NCI-H2171 (cell line): Measurements from ENCODE around the gene CERS1.
A peak's percentile ranks its signal among the peaks of the same experiment; 100 is the strongest.

ENCODE experiments used
- DNase-seq: peaks from one replicate; lab custom pipeline; 2025; lab: John Stamatoyannopoulos, UW

CERS1 gene

DNA sequence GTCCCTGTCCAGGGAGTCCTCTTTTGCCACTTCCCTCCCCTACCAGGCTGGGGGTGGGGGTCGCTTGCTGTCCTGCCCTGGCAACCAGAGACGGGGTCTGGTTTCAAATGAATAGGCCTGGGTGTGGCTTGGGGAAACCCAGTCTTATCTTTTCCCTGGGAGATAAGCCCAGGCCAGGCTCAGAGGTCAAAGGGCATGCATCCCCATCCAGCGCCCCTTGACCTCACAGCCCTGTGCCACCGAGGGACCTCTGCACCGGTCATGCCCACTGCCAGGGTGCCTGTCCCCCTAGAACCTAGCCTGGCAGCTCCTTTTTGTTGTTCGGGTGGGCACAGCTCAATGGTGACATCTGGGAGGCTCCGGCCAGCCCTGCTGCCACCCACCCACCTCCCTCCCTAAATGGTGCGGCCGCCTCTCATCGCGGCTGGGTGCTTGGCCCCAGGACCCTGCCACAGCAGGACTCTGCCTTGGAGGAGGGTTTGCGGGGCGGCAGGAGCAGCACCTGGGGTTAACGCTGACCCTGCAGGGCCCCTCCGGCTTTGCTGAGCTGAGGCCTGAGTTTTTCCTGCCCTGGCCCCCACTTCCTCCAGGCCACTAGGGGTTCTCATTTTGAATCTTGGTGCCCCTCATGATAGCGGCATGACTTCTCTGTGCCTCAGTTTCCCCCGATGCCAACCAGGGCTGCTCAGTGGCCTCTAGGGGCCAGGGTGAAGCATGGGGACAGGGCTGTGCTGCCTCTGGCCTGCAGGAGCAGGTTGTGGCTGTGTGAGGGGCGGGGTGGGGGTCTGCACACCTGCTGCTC lies 2.9 kb upstream of the CERS1 start:
- DNase-seq = no peak

- no peak for DNase-seq
Measured at GRCh38 chr19:18898081-18898606, 2.2 kb upstream of the CERS1 start.

- DNase-seq = no peak
Measured at GRCh38 chr19:18897094-18898029, 1.4 kb upstream of the CERS1 start.

DNA sequence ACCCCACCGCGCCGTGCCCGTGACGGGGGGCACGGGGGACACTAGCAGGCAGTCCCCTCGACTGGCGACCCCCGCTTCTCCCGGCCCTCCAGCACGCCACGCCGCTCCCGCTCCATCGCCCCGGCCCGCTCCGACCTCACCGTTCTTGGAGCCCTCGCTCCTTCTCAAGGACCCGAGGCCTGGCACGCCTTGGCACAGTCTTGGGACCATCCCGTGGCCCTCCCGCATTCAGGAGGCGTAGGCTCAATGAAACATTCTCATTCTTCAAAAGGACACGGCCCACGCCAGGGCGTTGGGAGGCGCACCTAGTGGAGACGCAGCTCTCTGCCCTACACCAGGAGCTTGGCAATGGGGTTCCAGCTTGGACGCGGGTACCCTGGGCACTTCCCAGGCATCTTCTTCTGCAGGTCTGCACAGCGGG lies 473 bp upstream of the CERS1 start:
- no peak for DNase-seq

GRCh38 chr19:18895038-18895823 lies 727 bp downstream of the CERS1 start:
- no peak for DNase-seq

- DNase-seq = peak; percentile 66
Measured at GRCh38 chr19:18894254-18895037, 1.5 kb downstream of the CERS1 start.

GRCh38 chr19:18893587-18894253 lies 2.2 kb downstream of the CERS1 start:
- no peak for DNase-seq

DNA sequence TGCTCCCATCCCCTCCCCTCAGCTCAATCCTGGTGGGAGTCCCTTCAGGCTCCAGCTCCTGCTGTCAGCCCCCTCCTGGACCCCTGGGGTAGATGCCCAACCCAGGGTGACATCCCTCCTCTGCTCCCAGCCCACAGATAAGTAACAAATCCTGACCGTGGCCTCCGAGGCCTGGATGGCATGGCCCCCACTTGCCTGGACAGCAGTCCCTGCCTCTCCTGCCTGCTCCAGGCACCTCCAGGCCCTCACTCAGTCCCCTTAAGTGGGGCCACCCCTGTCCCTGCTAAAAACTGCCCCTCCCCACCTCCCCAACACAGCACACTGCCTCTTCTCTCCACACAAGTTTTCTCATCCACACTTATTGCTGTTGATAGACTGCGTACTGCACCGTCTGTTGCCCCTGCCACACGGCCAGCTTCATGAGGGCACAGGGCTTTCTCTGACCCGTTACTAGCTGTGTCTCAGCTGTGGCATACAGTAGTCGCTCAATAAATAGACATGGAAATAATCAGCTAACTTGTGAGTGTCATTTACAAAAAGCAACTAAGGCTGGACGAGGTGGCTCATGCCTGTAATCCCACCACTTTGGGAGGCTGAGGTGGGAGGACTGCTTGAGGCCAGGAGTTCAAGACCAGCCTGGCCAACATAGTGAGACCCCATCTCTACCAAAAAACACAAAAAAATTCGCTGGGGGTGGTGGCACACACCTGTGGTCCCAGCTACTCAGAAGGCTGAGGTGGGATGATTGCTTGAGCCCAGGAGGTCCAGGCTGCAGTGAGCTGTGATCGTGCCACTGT lies 5.8 kb downstream of the CERS1 start:
- no peak for DNase-seq

DNA sequence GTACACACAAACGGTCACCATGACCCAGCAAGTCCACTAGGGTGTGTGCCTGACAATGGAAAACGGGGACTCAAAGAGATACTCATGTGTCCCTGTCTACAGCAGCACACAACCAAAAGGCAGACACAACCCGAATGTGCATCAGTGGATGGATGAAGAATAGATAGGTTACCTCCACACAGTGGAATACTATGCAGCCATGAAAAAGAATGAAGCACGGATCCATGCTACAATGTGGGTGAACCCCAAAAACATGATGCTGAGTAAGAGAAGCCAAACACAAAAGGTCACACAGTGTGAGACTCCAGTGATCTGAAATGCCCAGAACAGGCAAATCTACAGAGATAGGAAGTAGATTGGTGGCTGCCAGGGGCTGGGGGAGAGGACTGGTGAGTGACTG lies 9.0 kb downstream of the CERS1 start:
- DNase-seq = no peak

GRCh38 chr19:18883526-18884304 lies 12.2 kb downstream of the CERS1 start:
- no peak for DNase-seq

GRCh38 chr19:18881491-18881890 lies 14.5 kb downstream of the CERS1 start:
- no peak for DNase-seq

- DNase-seq = no peak
Measured at GRCh38 chr19:18879579-18880373, 16.2 kb downstream of the CERS1 start.

DNA sequence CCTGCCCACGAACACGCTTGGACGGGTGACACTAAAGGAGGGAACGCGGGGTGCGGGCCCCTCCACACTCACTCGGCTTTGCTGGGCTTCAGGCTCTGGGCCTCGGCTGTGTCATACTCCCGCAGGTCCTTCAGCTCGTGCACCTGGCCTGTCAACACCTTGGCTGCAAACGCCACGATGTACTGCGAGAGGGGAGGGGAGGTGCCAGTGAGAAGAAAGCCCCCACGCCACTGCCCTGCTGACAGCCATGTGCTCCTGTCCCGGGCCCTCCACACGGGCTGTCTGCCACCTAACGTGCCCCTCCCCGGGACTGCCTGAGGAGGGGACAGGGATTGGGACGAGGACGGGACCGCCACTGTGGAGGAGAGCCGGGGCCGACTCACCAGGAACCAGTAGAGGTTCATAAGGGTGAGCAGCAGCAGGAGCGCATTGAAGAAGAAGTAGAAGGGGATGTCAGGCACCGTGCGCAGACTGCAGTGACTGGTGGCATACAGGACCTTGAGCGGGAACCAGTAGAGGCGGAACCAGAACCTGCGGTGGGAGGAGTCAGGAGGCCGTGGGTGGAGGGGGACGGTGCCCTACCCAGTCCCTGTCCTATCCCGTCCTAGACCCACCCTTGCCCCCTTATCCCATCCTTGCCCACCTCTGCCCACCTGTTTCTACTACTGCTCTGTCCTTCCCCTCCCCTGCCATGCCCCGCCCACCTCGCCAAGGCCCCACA lies 16.9 kb downstream of the CERS1 start:
- DNase-seq = no peak

GRCh38 chr19:18878058-18878797 lies 17.7 kb downstream of the CERS1 start:
- no peak for DNase-seq

DNA sequence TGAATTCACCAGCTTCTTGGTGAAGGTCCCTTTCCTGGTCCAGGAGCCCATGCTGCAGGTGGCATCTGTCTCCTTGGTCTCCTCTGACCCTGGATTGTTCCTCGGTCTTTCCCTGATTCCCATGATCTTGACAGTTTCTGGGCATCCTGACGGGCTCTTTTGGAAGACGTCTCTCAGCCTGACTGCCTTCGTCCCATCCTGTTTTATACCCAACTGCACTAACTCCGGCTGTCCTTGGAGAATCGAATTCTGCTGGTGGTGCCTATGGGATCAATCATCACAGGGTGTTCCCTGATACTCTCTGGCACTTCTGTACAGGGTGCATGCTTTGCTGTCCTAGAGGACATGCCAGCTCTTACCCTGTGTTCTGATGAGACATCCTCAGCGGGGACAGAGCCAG lies 19.1 kb downstream of the CERS1 start:
- DNase-seq = no peak

DNA sequence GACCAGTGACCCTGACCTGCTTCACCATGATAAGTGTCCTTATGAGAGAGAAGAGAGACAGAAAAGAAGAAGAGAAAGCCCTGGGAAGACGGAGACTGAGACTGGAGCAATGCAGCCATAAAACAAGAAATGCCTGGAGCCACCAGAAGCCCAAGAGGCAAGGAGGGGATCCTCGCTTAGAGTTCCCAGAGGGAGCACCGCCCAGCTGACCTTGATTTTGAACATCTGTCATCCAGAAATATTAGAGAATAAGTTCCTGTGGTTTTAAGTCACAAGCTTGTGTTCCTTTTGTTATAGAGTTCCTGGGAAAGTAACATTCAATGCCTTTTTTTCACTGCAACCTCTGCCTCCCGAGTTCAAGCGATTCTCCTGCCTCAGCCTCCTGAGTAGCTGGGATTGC lies 20.2 kb downstream of the CERS1 start:
- DNase-seq = no peak

- no peak for DNase-seq
Measured at GRCh38 chr19:18871543-18871942, 24.4 kb downstream of the CERS1 start.
